ACC112 (cell line): ENCODE measurements around the gene PLEKHB2.
"Not testable (repeated sequence)": the region's sequence is repeated elsewhere in the genome, so short reads cannot be mapped to it uniquely, and the experiment has no call there.

Experiments used
- H2AFZ ChIP-seq: fragments of 200-600 bp; sonication (generic); one replicate; pipeline ENCODE4 v1.6.0; 2017; ENCODE audit warnings: antibody characterized with exemption, low read length; ENCODE audit not compliant: unreplicated experiment
- H3K27ac ChIP-seq: fragments of 200-600 bp; sonication (generic); 2 replicates; pipeline ENCODE4 v1.5.1; 2014; ENCODE audit warnings: low read depth, mild to moderate bottlenecking, antibody characterized with exemption, low read length, moderate library complexity
- H3K27me3 ChIP-seq: fragments of 200-600 bp; sonication (generic); 2 replicates; pipeline ENCODE4 v1.6.1; 2014; ENCODE audit warnings: mild to moderate bottlenecking, antibody characterized with exemption, low read length, moderate library complexity, mixed read lengths; ENCODE audit not compliant: insufficient read depth
- H3K36me3 ChIP-seq: fragments of 200-600 bp; sonication (generic); 2 replicates; pipeline ENCODE4 v1.6.1; 2016; ENCODE audit warnings: mild to moderate bottlenecking, antibody characterized with exemption, low read length, moderate library complexity, mixed read lengths; ENCODE audit not compliant: insufficient read depth
- H3K4me1 ChIP-seq: fragments of 200-600 bp; sonication (generic); one replicate; pipeline ENCODE4 v1.6.1; 2016; ENCODE audit warnings: low read length, mixed read lengths; ENCODE audit not compliant: insufficient read depth, unreplicated experiment, control insufficient read depth
- H3K4me3 ChIP-seq: fragments of 200-600 bp; sonication (generic); 2 replicates; pipeline ENCODE4 v1.5.1; 2014; ENCODE audit warnings: mild to moderate bottlenecking, low read depth, low read length
- H3K79me2 ChIP-seq: fragments of 200-600 bp; sonication (generic); one replicate; pipeline ENCODE4 v1.6.0; 2016; ENCODE audit warnings: low read length; ENCODE audit not compliant: control insufficient read depth, unreplicated experiment, insufficient read depth

The PLEKHB2 gene

GRCh38 chr2:131156452-131157149 is 51.5 kb downstream of the PLEKHB2 start:
- no peak overlapping the region for H3K4me3 ChIP-seq
- no peaks in the 10 kb centered on the region for H3K79me2 ChIP-seq
- no peaks in the 10 kb centered on the region for H3K36me3 ChIP-seq
- H3K4me1 ChIP-seq = no peaks in the 10 kb centered on the region
- no peak overlapping the region for H2AFZ ChIP-seq
- no peak overlapping the region for H3K27ac ChIP-seq
- no peaks in the 10 kb centered on the region for H3K27me3 ChIP-seq

GRCh38 chr2:131165562-131165961 is 60.4 kb downstream of the PLEKHB2 start:
- not testable (repeated sequence) for H3K27ac ChIP-seq

GRCh38 chr2:131168538-131168937 is 63.4 kb downstream of the PLEKHB2 start:
- peaks cover 11% of the 10 kb centered on the region; the same call in 1 of the 2 replicates for H3K27me3 ChIP-seq
- H3K79me2 ChIP-seq = no peaks in the 10 kb centered on the region
- H3K27ac ChIP-seq = no peak overlapping the region
- H3K36me3 ChIP-seq = no peaks in the 10 kb centered on the region
- H3K4me3 ChIP-seq = no peak overlapping the region
- H3K4me1 ChIP-seq = no peaks in the 10 kb centered on the region
- no peak overlapping the region for H2AFZ ChIP-seq

More at GRCh38 chr2:131165562-131165961, 60.4 kb downstream of the PLEKHB2 start:
- H2AFZ ChIP-seq, H3K79me2 ChIP-seq, H3K4me1 ChIP-seq, H3K36me3 ChIP-seq, H3K4me3 ChIP-seq: not testable (repeated sequence)
- H3K27me3 ChIP-seq = peaks cover 11% of the 10 kb centered on the region; the same call in 1 of the 2 replicates

GRCh38 chr2:131178050-131178449 is 72.9 kb downstream of the PLEKHB2 start:
- not testable (repeated sequence) for H2AFZ ChIP-seq, H3K4me3 ChIP-seq, H3K79me2 ChIP-seq, H3K36me3 ChIP-seq, H3K27ac ChIP-seq, H3K4me1 ChIP-seq
- H3K27me3 ChIP-seq = peaks cover 18% of the 10 kb centered on the region; the same call in 1 of the 2 replicates

GRCh38 chr2:131178721-131179418 is 73.7 kb downstream of the PLEKHB2 start:
- H3K79me2 ChIP-seq, H3K4me1 ChIP-seq, H3K4me3 ChIP-seq, H2AFZ ChIP-seq, H3K27ac ChIP-seq, H3K36me3 ChIP-seq: not testable (repeated sequence)
- peaks cover 18% of the 10 kb centered on the region; the same call in 1 of the 2 replicates for H3K27me3 ChIP-seq

GRCh38 chr2:131181451-131181850 is 76.3 kb downstream of the PLEKHB2 start:
- not testable (repeated sequence) for H2AFZ ChIP-seq

GRCh38 chr2:131193421-131193820 is 88.3 kb downstream of the PLEKHB2 start:
- not testable (repeated sequence) for H3K36me3 ChIP-seq, H3K4me1 ChIP-seq, H3K27ac ChIP-seq, H3K27me3 ChIP-seq, H3K79me2 ChIP-seq, H3K4me3 ChIP-seq, H2AFZ ChIP-seq

More at GRCh38 chr2:131181451-131181850, 76.3 kb downstream of the PLEKHB2 start:
- H3K79me2 ChIP-seq, H3K27me3 ChIP-seq, H3K4me3 ChIP-seq, H3K4me1 ChIP-seq, H3K27ac ChIP-seq, H3K36me3 ChIP-seq: not testable (repeated sequence)

GRCh38 chr2:131196186-131196585 is 91.0 kb downstream of the PLEKHB2 start:
- H3K27me3 ChIP-seq, H3K79me2 ChIP-seq: not testable (repeated sequence)

More at GRCh38 chr2:131196186-131196585, 91.0 kb downstream of the PLEKHB2 start:
- H3K4me3 ChIP-seq, H3K4me1 ChIP-seq, H2AFZ ChIP-seq, H3K27ac ChIP-seq, H3K36me3 ChIP-seq: not testable (repeated sequence)
